Caco-2 (cell line): ENCODE measurements around the gene ARF1. TPM values are rescaled to one million over a fixed set of nuclear protein-coding genes. Genes with fewer than 3 reads are reported as not detected.

Experiments used
- BruUV-seq: library from RNA; stranded (reverse); fragments of 400-500 nt; replicated peaks from 2 replicates; lab custom pipeline; 2021; lab: Mats Ljungman, UMichigan
- CTCF ChIA-PET: fragments of 300-600 bp; sonication (Branson Sonifier 250); formaldehyde crosslinking; loops from one replicate; lab custom pipeline; 2022; ENCODE audit warnings: antibody characterized with exemption; lab: Charles Lee
- POLR2A ChIA-PET: fragments of 300-600 bp; sonication (Branson Sonifier 250); formaldehyde crosslinking; loops from one replicate; lab custom pipeline; 2022; ENCODE audit warnings: antibody characterized with exemption; lab: Charles Lee
- DNase-seq, 2 experiments: peaks; one replicate each; pipeline versions ENCODE4 v3.0.0 to v3.0.0-alpha.2; 2020 to 2022
- H3K27me3 ChIP-seq: replicated peaks from 2 replicates; pipeline ENCODE4 v1.6.0; 2011; ENCODE audit warnings: low read length; ENCODE audit not compliant: control insufficient read depth, insufficient read depth
- H3K36me3 ChIP-seq: 2 replicates; pipeline ENCODE4 v1.5.1; 2011; ENCODE audit warnings: low read length; ENCODE audit not compliant: control insufficient read depth, insufficient read depth
- H3K4me1 ChIP-seq: fragments of 250-450 bp; sonication (Bioruptor Pico); 2 replicates; pipeline ENCODE4 v1.5.1; 2020; ENCODE audit warnings: mild to moderate bottlenecking
- H3K4me3 ChIP-seq: 2 replicates; pipeline ENCODE4 v1.5.1; 2011; ENCODE audit warnings: low read depth, mild to moderate bottlenecking, control low read depth, low read length
- H3K9me3 ChIP-seq: fragments of 250-450 bp; sonication (Bioruptor Pico); 2 replicates; pipeline ENCODE4 v1.5.1; 2020; ENCODE audit warnings: mild to moderate bottlenecking, moderate library complexity
- H3K27ac Mint-ChIP-seq: one replicate; pipeline ENCODE4 v1.8.0; 2022; ENCODE audit warnings: mixed read lengths; ENCODE audit not compliant: unreplicated experiment
- H3K27me3 Mint-ChIP-seq: one replicate; pipeline ENCODE4 v1.8.0; 2022; ENCODE audit warnings: mixed read lengths; ENCODE audit not compliant: insufficient read depth, unreplicated experiment
- H3K36me3 Mint-ChIP-seq: one replicate; pipeline ENCODE4 v1.8.0; 2022; ENCODE audit warnings: mild to moderate bottlenecking, mixed read lengths; ENCODE audit not compliant: insufficient read depth, unreplicated experiment
- H3K4me1 Mint-ChIP-seq: one replicate; pipeline ENCODE4 v1.8.0; 2022; ENCODE audit warnings: low read depth, mixed read lengths; ENCODE audit not compliant: unreplicated experiment
- H3K4me3 Mint-ChIP-seq: one replicate; pipeline ENCODE4 v1.8.0; 2022; ENCODE audit warnings: mild to moderate bottlenecking, moderate library complexity, mixed read lengths; ENCODE audit not compliant: unreplicated experiment
- H3K9me3 Mint-ChIP-seq: one replicate; pipeline ENCODE4 v1.8.0; 2022; ENCODE audit warnings: mixed read lengths; ENCODE audit not compliant: unreplicated experiment
- intact Hi-C: fragments of 100-400 bp; cut with micrococcal nuclease; formaldehyde crosslinking; loops from one replicate; pipeline ENCODE4 v1.10.0; 2022; ENCODE audit not compliant: unreplicated experiment
- total RNA-seq: library from RNA; stranded (reverse); gene quantifications from 2 replicates; pipeline ENCODE4 v1.2.3, GENCODE V29; 2022
- TF ChIP-seq, protein P1 (sequence below), 2 experiments: fragments of 200-600 bp in 1 of 2; IDR thresholded peaks; 1 replicate in 1 of 2; 2 replicates in 1 of 2; pipeline versions ENCODE4 v1.5.1 to v1.8.0; 2011 to 2022; ENCODE audit warnings: antibody characterized with exemption in 1 of 2, control low read depth in 1 of 2, inconsistent platforms in 1 of 2, low read depth in 1 of 2, low read length in 1 of 2, mild to moderate bottlenecking in 1 of 2, moderate library complexity in 1 of 2; ENCODE audit not compliant: insufficient read depth in 1 of 2, severe bottlenecking in 1 of 2, unreplicated experiment in 1 of 2

The ARF1 gene
- total RNA-seq, 1 experiment from 2014 or later, result 378 TPM

DNA sequence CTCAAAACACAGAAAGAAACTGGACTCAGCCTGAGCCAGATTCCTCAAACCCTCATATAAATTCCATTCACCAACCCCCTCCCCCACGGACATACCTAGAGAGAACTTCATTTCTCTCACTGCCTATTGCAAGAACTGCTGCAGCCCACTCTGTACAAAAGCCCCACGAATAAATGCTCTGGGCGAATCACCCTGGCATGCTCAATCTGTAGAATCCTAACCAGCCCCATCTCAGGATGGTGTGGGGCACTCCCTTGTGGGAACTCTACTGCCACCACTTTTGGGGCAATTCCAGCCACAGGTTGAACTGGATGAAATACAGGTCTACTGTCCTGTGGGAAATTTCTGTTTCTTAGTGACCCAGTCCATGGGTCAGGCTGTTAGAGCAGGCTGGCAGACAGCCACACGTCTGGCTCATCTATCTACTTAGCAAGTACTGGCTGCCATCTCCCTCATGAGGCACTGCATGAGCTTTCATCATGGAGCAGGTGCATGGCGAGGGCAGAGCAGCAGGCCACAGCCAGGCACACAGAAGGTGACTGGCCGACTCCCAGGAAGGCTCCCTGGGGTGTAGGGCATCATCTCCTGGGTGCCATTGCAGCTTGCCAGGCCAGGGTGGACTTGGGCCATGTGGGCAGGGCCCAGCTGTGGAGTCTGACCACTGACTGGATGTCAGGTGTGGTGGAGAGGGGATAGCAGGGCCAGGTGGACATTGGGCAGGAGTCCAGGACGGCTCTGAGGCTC is 22.2 kb downstream of the ARF1 start:
- TF ChIP-seq, protein P1, sequence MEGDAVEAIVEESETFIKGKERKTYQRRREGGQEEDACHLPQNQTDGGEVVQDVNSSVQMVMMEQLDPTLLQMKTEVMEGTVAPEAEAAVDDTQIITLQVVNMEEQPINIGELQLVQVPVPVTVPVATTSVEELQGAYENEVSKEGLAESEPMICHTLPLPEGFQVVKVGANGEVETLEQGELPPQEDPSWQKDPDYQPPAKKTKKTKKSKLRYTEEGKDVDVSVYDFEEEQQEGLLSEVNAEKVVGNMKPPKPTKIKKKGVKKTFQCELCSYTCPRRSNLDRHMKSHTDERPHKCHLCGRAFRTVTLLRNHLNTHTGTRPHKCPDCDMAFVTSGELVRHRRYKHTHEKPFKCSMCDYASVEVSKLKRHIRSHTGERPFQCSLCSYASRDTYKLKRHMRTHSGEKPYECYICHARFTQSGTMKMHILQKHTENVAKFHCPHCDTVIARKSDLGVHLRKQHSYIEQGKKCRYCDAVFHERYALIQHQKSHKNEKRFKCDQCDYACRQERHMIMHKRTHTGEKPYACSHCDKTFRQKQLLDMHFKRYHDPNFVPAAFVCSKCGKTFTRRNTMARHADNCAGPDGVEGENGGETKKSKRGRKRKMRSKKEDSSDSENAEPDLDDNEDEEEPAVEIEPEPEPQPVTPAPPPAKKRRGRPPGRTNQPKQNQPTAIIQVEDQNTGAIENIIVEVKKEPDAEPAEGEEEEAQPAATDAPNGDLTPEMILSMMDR (IDR thresholded peaks at IDR 0.05; ENCODE audit: insufficient read depth in 1 of 2, low read depth in 1 of 2, low read length in 1 of 2, severe bottlenecking in 1 of 2, unreplicated experiment in 1 of 2), result no peak
- Histone ChIP-seq H3K36me3 (0 out of 2 replicates have a peak, but pooled peaks cover 1% of the 10 kb centered on the region), H3K27me3 (no peaks in the 10 kb centered on the region), H3K4me3 (no peak overlapping the region), H3K9me3 (no peaks in the 10 kb centered on the region), H3K4me1 (peaks cover 23% of the 10 kb centered on the region)
- Mint-ChIP-seq H3K9me3 (no peaks in the 10 kb centered on the region), H3K36me3 (peaks cover 53% of the 10 kb centered on the region), H3K27ac (peak overlapping the region; percentile 97), H3K27me3 (no peaks in the 10 kb centered on the region), H3K4me3 (peak overlapping the region; percentile 93), H3K4me1 (peaks cover 15% of the 10 kb centered on the region)
- CTCF ChIA-PET, result no interaction called here
- DNase-seq, result peak in 1 of 2 experiments; percentile 52
- intact Hi-C loops, result loop anchor here (10.0 kb wide), 1 partner anchor 620 kb away; no protein-coding TSS in a partner anchor
- no TSS peak for BruUV-seq
- POLR2A ChIA-PET, result no interaction called here

DNA sequence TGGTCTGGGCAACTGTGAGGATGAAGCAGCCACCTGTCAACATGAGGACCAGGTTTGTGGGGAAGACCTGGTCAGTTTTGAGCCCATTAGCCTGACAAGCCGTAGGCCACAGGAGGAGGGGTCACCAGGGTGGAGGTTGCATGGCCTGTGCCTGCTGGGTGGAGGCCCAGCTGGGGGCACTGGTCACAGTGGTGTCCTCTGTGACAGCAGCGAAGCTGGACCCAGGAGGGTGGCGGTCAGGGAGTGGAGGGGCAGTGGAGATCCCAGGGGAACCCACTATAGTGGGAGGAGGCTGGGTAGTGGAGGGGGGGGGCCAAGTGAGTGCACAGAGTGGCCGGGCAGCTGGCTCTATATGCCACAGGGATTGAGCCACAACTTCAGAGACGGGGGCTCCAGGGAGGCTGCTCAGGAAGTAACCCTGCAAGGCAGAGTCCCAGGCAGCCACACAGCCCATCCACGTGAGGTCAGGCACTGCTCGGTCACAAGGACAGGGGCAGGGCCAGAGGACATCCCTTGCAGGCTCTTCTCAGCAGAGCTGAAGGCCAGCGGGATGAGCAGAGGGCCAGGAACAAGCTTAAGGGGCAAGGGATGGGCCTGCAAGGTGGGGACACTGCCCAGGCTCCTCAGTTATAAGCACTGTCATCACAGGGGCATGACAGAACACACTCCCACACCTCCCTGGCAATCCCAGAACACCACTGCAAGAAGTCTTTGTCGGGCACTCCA is 22.9 kb downstream of the ARF1 start:
- no peaks in the 10 kb centered on the region for H3K27me3 ChIP-seq
- intact Hi-C loops, result loop anchor here (10.0 kb wide), 1 partner anchor 621 kb away; no protein-coding TSS in a partner anchor

More for the DNA sequence above, 22.9 kb downstream of the ARF1 start:
- Histone ChIP-seq H3K4me3 (no peak overlapping the region), H3K36me3 (0 out of 2 replicates have a peak, but pooled peaks cover 1% of the 10 kb centered on the region), H3K9me3 (no peaks in the 10 kb centered on the region), H3K4me1 (peaks cover 25% of the 10 kb centered on the region)
- Mint-ChIP-seq H3K9me3 (no peaks in the 10 kb centered on the region), H3K27ac (peak overlapping the region; percentile 97), H3K36me3 (peaks cover 53% of the 10 kb centered on the region), H3K4me3 (no peak overlapping the region), H3K27me3 (no peaks in the 10 kb centered on the region), H3K4me1 (peaks cover 21% of the 10 kb centered on the region)
- CTCF ChIA-PET, result interaction anchor here (0.6 kb wide), 1 partner anchor 16 kb away, joined by 3 read pairs; no protein-coding TSS in a partner anchor
- TF ChIP-seq, protein P1 (IDR thresholded peaks at IDR 0.05; ENCODE audit: insufficient read depth in 1 of 2, low read depth in 1 of 2, low read length in 1 of 2, severe bottlenecking in 1 of 2, unreplicated experiment in 1 of 2), result no peak
- BruUV-seq, result no TSS peak
- POLR2A ChIA-PET, result interaction anchor here (0.9 kb wide), 1 partner anchor 23 kb away, joined by 3 read pairs; the partner anchor contains the start of gene ARF1
- no peak for DNase-seq
